GM03348 (cell line): Measurements from ENCODE around the gene ZNF655.

Experiments used
- DNase-seq: peaks from one replicate; pipeline ENCODE4 v3.0.0; 2012; ENCODE audit warnings: low spot score

ZNF655 gene

DNA sequence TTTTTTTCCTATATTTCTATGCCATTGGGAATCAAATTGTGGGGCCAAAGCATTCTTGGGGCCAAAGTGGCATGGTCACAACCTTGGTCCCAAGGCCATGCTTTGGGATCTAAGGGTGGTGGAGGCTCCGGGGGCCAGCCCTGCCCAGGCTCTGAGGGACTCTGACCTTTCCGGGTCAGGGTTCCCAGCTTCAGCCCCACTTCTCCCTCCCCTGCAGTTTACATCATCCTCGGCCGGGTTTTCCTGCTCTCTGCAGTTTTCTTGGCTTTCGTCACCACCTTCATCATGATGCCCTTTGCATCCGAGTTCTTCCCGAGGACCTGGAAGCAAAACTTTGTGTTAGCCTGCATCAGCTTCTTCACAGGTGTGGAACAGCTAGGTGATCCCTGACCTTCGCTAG is 48.1 kb downstream of the ZNF655 start:
- no peak for DNase-seq

DNA sequence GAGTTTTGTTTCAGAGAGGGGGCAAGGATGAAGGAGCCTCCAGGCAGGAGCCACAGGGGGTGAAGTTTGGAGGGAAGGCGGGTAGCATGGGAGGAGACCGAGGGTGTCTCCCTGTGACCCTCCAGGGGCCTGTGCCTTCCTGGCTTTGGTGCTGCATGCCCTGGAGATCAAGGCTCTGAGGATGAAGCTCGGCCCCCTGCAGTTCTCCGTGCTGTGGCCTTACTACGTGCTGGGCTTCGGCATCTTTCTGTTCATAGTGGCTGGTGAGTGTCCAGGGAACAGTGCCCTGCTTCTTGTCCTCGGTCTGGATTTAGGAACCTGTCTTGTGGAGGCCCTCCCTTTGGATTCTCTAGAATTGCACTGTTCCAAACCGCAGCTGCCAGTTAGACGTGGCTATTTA is 49.1 kb downstream of the ZNF655 start:
- DNase-seq, result no peak

DNA sequence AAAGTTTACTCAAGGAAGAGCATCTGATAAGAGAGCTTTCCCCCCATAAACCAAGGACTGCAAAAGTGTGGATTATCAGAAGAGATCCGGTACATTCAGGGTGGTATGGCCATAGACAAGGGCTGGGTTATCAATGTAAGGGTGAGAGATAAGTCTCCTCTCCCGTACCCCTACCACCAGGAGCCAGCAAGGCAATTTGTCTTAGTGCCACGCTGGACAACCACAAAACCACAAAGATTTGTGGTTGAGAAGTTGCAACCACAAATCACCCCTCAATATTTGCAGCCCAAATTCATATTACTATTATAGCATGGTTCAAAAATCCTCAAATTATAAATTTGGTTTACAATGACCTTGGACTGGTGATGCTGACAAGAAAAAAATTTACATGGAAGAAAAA is 56.1 kb downstream of the ZNF655 start:
- DNase-seq, result no peak

DNA sequence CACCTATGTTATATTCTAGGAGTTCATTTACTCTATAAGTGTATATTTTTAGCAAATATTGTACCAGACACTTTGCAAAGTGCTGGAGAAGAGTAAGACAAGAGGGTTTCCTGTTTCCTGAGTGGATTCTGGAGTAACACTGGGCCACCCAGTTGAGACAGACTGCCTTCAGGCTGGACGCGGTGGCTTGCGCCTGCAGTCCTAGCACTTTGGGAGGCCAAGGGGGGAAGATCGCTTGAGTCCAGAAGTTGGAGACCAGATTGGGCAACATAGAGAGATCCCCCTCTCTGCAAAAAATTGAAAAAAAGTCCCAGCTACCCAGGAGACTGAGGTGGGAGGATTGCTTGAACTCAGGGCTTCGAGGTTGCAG is 57.5 kb downstream of the ZNF655 start:
- DNase-seq, result no peak

DNA sequence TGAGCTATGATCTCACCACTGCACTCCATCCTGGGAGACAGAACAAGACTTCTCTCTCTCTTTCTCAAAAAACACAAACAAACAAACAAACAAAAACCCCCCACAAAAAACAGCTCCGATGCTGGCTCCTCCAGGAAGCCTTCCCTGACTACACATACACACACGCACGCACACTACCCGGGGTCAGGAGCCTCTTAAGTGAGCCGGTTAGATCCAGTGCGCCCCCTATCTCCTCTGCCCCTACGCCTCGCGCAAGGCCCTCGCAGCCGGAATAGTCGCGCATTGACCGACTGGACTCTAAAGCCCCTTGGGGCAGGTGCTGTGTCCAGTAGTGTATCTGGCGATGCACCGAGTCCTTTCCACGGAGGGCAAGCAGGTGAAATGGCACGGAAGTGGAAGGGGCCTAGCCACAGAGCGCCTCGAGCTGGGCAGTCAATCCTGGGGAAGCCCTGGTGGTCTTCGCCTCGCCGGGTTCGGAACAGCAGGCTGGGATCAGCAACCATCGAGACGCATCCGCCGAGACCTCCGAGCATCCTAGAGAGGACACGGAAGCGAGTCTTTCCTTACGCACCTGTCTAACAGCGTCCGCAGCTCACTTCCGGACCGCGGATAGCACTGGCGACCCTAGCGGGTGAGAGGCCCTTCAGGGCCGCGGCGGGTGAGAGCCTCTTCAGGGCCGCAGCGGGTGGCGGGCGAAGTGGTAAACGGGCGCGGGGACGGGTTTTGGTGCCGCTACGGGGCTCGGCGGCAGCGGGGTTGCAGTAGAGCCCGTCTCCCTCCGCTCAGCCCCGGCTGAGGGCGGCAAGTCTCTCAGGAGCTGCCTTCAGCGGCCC is 58.1 kb downstream of the ZNF655 start, which contains the start of gene ZSCAN25:
Gene ZSCAN25, plus strand, starts transcription at position 588 of the 833 bp plus-strand sequence. CDS start 2,661 bp downstream, outside the sequence.
- peak; percentile 96 for DNase-seq

DNA sequence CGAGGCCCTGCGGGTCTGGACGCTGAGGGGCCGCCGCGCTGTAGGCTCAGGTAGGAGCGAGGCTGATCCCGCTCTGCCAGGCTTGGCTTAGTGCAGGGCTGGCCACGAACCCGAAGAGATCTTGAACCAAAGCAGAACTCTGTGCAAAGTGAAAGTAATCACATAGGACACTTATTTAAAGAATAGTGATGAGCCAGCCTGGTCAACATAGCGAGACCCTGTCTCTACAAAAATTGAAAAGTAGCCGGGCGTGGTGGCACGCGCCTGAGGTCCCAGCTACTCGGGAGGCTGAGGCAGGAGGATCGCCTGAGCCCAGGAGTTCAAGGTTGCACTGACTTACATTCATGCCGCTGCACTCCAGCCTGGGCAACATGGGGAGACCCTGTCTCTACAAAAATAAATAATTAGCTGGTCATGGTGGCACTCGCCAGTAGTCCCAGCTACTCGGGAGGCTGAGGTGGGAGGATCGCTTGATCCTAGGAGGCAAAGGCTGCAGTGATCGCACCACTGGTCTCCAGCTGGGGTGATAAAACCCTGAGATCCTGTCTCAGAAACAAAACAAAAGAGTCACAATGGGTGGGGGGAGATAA is 58.8 kb downstream of the ZNF655 start:
- no peak for DNase-seq

DNA sequence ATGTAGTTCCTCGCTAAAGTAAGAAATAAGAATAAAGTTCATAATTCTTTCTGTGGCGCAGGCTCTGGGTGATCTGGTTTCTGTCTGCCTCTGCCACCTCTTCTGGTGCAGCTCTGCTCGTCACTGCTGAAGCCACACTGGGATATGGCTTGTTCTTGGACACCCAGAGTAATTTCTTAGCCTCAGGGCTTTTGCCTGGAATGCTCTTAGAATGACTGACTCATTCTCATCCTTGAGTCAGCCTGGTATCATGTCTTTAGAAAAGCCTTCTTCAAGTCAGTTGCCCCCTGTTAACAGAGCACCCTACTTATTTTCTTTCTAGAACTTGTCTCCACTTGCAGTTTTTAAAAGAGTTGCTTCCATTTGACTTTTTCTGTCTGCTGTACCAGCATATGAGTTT is 60.3 kb downstream of the ZNF655 start:
- DNase-seq, result peak; percentile 34

DNA sequence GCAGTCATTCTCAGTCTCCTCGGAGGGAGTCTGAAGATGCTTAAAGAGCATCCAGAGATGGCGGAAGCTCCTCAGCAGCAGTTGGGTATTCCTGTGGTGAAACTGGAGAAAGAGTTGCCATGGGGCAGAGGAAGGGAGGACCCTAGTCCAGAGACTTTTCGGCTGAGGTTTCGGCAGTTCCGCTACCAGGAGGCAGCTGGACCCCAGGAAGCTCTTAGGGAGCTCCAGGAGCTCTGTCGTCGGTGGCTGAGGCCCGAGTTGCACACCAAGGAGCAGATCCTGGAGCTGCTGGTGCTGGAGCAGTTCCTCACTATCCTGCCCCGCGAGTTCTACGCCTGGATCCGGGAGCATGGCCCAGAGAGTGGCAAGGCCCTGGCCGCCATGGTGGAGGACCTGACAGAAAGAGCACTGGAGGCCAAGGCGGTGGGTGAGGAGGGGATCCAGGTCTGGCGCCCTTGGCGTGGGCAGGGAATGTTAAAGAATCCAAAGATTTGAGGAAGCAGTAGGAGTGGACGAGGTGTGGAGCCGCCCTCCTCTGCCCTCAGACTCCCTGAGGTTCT is 61.2 kb downstream of the ZNF655 start:
- no peak for DNase-seq

DNA sequence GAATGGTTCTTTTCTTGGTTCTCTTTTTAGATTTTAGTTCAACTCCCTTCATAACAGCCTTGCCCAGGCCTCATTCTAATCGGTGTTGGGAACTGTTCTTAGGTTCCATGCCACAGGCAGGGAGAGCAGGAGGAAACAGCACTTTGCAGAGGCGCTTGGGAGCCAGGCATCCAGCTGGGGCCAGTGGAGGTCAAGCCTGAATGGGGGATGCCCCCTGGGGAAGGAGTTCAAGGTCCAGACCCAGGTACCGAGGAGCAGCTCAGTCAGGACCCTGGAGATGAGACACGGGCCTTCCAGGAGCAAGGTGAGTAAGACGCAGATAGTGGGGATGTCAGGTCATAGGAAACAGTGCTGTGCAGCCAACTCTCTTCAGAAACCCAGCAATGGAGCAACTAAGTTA is 62.8 kb downstream of the ZNF655 start:
- DNase-seq, result no peak

DNA sequence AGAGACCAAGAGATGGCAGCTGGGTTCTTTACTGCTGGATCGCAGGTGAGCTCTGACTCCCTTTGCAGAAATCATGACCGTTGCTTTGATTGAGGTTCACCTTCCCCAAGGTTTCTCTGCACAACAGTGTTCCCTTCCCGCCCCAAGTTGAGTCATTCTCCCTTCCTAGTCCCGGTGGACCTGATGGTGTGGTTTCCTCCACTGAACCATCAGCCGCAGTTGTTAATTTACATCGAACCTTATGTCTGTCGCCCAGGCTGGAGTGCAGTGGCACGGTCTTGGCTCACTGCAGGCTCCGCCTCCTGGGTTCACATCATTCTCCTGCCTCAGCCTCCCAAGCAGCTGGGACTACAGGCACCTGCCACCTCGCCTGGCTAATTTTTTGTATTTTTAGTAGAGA is 64.2 kb downstream of the ZNF655 start:
- DNase-seq, result no peak

DNA sequence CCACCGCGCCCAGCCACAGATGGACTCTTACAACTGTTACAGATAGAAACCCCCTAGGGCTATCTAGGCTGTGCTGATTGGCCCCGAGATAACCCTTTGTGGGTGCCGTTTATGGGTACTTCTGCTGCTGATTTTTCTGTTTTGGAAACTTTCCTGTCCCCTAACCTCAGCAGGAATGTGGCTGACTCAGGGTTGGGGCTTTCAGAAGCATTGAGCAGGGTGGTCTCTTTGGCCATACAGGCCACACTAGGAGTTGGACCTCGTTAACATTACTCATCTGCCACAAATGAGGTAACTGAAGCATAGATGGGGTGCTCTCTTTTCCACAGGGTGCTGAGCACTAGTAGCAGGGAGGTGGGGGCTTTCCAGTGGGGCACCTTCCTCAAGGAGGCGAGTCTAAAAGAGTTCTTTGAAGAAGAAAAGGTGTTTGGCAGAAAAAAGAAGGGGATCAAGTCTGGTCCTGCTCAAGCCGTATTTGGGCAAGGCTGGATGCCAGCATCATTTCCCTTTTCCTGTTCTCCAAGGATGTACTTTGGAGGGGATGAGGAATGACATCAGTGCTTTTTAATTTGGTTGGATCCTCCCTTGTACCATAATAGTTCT is 64.8 kb downstream of the ZNF655 start:
- no peak for DNase-seq

DNA sequence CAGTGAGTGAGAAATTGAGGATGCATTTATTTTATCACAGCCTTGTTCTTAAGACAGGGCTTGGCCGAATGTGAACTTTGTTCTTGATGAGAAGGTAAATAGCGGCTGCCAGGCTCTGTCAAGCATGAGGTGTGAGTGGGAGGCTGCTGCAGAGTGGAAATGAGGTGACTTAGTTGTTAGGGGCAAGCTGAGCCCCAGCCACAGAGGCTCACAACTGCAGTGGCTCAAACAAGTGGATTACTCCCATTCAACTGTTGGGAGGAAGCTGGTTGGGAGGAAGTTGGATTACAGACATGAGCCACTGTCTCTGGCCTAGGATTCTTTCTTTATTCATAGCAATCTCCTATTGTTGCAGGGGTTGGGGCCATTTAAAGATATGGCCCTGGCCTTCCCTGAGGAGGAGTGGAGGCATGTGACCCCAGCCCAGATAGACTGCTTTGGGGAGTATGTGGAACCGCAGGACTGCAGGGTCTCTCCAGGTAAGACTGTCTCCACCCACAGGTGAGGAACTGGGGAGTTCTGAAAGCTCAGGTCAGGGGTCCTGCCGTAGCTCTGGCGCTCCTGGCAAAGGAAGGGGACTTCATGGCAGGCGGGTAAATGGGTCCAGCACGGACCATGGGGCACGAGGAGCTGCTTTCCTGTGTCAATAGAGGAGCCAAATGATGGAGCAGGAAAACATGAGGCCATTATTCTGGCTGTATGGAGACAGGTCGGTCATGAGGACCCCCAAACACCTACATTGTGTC is 65.4 kb downstream of the ZNF655 start:
- DNase-seq, result no peak

DNA sequence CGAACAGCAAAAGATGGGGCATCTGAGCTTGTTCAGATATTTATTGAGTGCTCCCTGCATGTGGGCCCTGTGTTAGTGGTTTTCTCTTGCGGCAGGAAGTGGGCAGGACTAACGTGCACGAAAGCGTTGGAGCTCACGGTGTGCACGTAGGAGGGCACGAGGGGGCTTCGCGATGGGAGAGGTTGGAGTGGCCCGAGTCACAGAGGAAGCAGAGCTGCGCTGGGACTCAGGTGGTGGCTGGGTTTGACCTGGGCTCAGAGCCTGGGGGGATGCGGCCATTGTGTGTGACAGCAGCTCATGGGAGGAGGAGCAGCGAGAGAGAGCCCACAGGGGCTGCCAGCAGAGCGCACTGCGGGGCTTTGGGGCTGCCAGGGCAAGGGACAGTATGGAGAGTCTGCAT is 66.0 kb downstream of the ZNF655 start:
- no peak for DNase-seq

DNA sequence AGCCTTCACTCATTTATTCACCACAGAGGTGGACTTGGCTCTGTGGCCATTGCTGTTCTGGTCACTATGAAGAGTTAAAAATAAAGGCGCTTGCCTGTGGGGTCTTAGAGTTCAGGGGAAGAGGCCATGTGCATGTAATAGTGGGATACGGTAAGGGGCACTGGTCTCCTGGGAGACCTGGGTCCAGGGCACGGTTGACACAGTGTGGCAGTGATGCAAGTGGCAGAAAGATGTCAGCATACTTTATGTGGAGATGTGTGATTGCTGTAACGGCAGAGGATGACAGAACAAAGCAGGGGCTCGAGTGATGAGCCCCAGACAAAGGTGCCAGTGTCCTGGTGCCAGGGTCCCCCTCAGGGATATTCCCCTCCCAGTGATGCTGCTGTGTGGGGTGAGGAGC is 66.9 kb downstream of the ZNF655 start:
- DNase-seq, result no peak

DNA sequence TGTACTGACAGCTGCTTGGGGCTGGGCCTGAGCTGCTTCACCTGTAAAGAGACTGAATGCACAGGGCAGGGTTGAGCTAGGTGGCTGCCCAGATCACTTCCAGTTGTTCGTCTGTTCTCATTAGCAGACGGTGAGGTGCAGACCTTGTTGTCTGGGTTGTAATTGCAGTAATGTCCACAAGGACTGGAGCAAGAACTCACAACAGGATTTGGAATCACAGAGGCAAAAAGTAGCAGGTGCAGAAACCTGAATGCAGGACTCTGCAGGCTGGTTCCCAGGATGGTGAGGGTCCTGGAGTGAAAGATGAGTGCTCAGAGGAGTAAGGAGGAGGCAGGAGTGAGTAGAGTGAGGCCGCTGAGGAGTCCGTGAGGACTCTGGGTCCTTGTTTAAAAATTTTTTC is 67.5 kb downstream of the ZNF655 start:
- DNase-seq, result no peak
